GM23338 (cell line): ENCODE measurements around the gene ANKRD49.
"Not testable (repeated sequence)": the region's sequence is repeated elsewhere in the genome, so short reads cannot be mapped to it uniquely, and the experiment has no call there.

Experiments used
- EZH2 ChIP-seq: fragments of 200-600 bp; sonication (generic); IDR thresholded peaks from one replicate; pipeline ENCODE4 v1.8.0; 2017; ENCODE audit warnings: antibody characterized with exemption, mild to moderate bottlenecking, low read depth; ENCODE audit not compliant: unreplicated experiment
- POLR2AphosphoS5 ChIP-seq: IDR thresholded peaks from 2 replicates; pipeline ENCODE4 v1.6.1; 2016; ENCODE audit warnings: antibody characterized with exemption, low read depth
- TF ChIP-seq, protein P1 (sequence below), 2 experiments: fragments of 200-600 bp in 1 of 2; sonication (generic) in 1 of 2; conservative IDR thresholded peaks; 2 replicates each; pipeline versions ENCODE4 v1.5.1 to v1.6.1; 2016 to 2017; ENCODE audit warnings: antibody characterized with exemption in 2 of 2, low read depth in 2 of 2, mild to moderate bottlenecking in 2 of 2, moderate library complexity in 1 of 2

DNA sequence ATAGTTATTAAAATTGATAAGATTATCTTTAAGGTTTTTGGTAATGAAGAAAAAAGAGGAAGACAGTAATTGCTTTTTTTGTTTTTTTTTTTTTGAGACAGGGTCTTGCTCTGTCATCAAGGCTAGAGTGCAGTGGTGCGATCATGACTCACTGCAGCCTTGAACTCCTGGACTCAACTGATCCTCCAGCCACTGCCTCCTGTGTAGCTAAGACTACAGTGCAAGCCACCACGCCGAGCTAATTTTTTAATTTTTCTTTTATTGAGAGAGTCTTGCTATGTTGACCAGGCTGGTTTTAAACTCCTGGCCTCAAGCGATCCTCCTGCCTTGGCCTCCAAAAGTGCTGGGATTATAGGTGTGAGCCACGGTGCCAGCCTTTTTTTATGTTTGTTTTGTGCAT, 12.7 kb downstream of the ANKRD49 start:
- TF ChIP-seq POLR2AphosphoS5, EZH2: not testable (repeated sequence)
- TF ChIP-seq, protein P1, sequence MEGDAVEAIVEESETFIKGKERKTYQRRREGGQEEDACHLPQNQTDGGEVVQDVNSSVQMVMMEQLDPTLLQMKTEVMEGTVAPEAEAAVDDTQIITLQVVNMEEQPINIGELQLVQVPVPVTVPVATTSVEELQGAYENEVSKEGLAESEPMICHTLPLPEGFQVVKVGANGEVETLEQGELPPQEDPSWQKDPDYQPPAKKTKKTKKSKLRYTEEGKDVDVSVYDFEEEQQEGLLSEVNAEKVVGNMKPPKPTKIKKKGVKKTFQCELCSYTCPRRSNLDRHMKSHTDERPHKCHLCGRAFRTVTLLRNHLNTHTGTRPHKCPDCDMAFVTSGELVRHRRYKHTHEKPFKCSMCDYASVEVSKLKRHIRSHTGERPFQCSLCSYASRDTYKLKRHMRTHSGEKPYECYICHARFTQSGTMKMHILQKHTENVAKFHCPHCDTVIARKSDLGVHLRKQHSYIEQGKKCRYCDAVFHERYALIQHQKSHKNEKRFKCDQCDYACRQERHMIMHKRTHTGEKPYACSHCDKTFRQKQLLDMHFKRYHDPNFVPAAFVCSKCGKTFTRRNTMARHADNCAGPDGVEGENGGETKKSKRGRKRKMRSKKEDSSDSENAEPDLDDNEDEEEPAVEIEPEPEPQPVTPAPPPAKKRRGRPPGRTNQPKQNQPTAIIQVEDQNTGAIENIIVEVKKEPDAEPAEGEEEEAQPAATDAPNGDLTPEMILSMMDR (conservative IDR thresholded peaks at IDR 0.05; ENCODE audit: low read depth in 2 of 2), result not testable (repeated sequence)
